B cell (primary cell): ENCODE data around the gene MMP11.

Experiments used
- EZH2 ChIP-seq: IDR thresholded peaks from 2 replicates; pipeline ENCODE4 v1.6.1; 2012; ENCODE audit warnings: borderline replicate concordance, low read depth, mild to moderate bottlenecking, moderate library complexity, low read length; ENCODE audit not compliant: insufficient read depth, poor library complexity, severe bottlenecking
- TF ChIP-seq, protein P1 (sequence below): fragments of 200-600 bp; IDR thresholded peaks from one replicate; pipeline ENCODE4 v1.8.0; 2022; ENCODE audit warnings: antibody characterized with exemption, mild to moderate bottlenecking

DNA sequence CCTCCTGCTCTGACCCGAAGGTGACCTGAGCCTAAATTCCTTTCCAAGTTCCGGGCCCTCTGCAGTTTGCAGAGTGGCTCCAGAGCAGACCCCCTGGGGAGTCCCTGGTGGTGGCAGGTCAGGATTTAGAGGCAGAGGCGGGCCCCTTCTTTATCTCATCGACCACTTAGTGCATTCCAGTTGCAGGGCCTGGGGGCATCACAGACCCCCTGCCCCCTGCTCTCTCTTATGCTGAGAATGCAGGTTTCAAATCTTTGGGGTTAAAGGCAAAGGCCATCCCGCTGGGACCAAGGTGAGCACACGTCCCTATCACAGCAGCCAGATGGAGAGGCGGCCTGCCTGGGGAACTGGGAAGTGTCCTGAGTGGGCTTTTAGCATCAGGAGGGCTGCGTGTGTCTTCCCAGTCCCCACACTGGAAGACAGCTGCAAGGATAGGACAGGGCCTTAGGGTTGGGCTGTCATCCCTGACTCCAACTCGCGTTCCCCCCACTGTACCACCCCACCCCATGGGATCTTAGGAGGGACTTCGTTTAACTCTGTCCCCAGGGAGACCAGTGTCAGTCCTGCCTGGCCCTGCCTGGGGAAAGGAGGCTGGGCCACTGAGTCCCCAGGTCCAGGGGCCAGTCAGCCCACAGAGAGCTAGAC is 54.8 kb downstream of the MMP11 start:
- TF ChIP-seq, protein P1, sequence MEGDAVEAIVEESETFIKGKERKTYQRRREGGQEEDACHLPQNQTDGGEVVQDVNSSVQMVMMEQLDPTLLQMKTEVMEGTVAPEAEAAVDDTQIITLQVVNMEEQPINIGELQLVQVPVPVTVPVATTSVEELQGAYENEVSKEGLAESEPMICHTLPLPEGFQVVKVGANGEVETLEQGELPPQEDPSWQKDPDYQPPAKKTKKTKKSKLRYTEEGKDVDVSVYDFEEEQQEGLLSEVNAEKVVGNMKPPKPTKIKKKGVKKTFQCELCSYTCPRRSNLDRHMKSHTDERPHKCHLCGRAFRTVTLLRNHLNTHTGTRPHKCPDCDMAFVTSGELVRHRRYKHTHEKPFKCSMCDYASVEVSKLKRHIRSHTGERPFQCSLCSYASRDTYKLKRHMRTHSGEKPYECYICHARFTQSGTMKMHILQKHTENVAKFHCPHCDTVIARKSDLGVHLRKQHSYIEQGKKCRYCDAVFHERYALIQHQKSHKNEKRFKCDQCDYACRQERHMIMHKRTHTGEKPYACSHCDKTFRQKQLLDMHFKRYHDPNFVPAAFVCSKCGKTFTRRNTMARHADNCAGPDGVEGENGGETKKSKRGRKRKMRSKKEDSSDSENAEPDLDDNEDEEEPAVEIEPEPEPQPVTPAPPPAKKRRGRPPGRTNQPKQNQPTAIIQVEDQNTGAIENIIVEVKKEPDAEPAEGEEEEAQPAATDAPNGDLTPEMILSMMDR, result no peak
- no peak for TF ChIP-seq EZH2
